Smooth muscle cell (in vitro differentiated cells): Measurements from ENCODE around the gene AOPEP. TPM values are rescaled to one million over a fixed set of nuclear protein-coding genes. Genes with fewer than 3 reads are reported as not detected.
A peak's percentile ranks its signal among the peaks of the same experiment; 100 is the strongest.

Source experiments
- DNase-seq: peaks from one replicate; lab custom pipeline; 2025; ENCODE audit not compliant: unreplicated experiment; lab: John Stamatoyannopoulos, UW
- H2AFZ ChIP-seq: fragments of 200-600 bp; sonication (generic); 2 replicates; pipeline ENCODE4 v1.6.0; 2016; ENCODE audit warnings: antibody characterized with exemption, low read depth, mild to moderate bottlenecking
- H3F3A ChIP-seq: fragments of 200-600 bp; sonication (generic); 2 replicates; pipeline ENCODE4 v1.6.0; 2017; ENCODE audit warnings: antibody characterized with exemption, low read depth
- H3K27ac ChIP-seq: fragments of 200-600 bp; sonication (generic); 2 replicates; pipeline ENCODE4 v1.5.1; 2016; ENCODE audit warnings: low read depth, mild to moderate bottlenecking
- H3K27me3 ChIP-seq: fragments of 200-600 bp; sonication (generic); 2 replicates; pipeline ENCODE4 v1.6.1; 2016; ENCODE audit warnings: low read depth, mild to moderate bottlenecking
- H3K36me3 ChIP-seq: fragments of 200-600 bp; sonication (generic); 2 replicates; pipeline ENCODE4 v1.5.1; 2016; ENCODE audit warnings: low read depth
- H3K4me1 ChIP-seq: fragments of 200-600 bp; sonication (generic); 2 replicates; pipeline ENCODE4 v1.5.1; 2016; ENCODE audit warnings: low read depth
- H3K4me2 ChIP-seq: fragments of 200-600 bp; sonication (generic); 2 replicates; pipeline ENCODE4 v1.6.0; 2016; ENCODE audit warnings: mild to moderate bottlenecking
- H3K4me3 ChIP-seq: fragments of 200-600 bp; sonication (generic); 2 replicates; pipeline ENCODE4 v1.5.1; 2016; ENCODE audit warnings: mild to moderate bottlenecking
- H3K79me2 ChIP-seq: fragments of 200-600 bp; sonication (generic); 2 replicates; pipeline ENCODE4 v1.6.0; 2016; ENCODE audit warnings: low read depth, mild to moderate bottlenecking
- H3K9ac ChIP-seq: fragments of 200-600 bp; sonication (generic); 2 replicates; pipeline ENCODE4 v1.6.0; 2016; ENCODE audit warnings: low read depth
- H3K9me3 ChIP-seq: fragments of 200-600 bp; sonication (generic); replicated peaks from 2 replicates; pipeline ENCODE4 v1.5.1; 2016; ENCODE audit warnings: low read depth
- H4K20me1 ChIP-seq: fragments of 200-600 bp; sonication (generic); 2 replicates; pipeline ENCODE4 v1.6.0; 2016; ENCODE audit warnings: low read depth
- WGBS: methylation state at CpG from one replicate; pipeline ENCODE4 v1.1.7; 2016; ENCODE audit warnings: low lambda C conversion rate; 5-methylcytosine and 5-hydroxymethylcytosine counted together
- polyA plus RNA-seq: library from polyadenylated mRNA; unstranded; fragments of >200 nt; fragmentation: Nextera tagmentation; extraction: Ambion mirVana; gene quantifications from 2 replicates; pipeline ENCODE4 v1.2.1, GENCODE V29; 2016
- total RNA-seq: library from RNA; depleted of rRNA; stranded (reverse); fragments of >200 nt; gene quantifications from 2 replicates; pipeline ENCODE4 v1.2.3, GENCODE V29; 2014
- TF ChIP-seq, protein P1 (sequence below): fragments of 200-600 bp; sonication (generic); IDR thresholded peaks from 2 replicates; pipeline ENCODE4 v1.5.1; 2017; ENCODE audit warnings: borderline replicate concordance, mild to moderate bottlenecking, antibody characterized with exemption; ENCODE audit not compliant: insufficient read depth, poor library complexity, severe bottlenecking

Gene AOPEP
- total and polyA plus RNA-seq, 2 experiments from 2014 or later, result 52.7 to 94.9 TPM

DNA sequence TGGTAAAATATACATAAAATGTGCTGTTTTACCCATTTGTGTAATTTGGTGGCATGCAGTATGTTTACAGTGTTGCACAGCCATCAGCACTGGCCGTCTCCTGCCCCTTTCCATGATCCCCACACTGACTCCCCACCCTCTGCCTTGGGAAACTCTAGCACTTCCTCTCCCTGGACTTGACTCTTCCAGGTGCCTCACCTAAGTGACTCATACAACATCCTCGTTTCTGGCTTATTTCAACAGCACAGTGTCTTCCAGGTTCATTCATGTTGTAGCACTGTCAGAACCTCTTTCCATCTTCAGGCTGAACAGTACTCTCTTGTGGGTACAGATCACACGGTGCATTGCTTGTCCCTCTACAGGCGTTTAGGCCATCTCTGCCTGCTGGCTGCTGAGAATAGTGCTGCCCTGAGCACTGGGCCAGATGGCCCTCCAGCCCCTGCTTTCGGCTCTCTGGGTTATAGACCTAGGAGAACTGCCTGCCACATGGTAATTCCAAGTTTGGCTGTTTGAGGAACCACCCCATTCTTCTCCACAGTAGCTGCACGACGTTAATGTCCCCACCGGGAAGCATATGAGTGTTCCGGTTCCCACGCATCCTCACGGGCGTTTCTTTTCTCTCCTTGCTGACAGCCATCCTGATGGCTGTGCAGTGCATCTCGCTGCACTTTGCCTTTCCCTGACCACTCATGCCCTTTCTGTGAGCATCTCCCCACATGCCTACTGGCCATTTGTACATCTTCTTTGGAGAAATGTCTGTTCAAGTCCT lies 379.2 kb downstream of the AOPEP start:
- H3K79me2 ChIP-seq, result no peaks in the 10 kb centered on the region
- H3K9me3 ChIP-seq, result no peaks in the 10 kb centered on the region
- H3K27me3 ChIP-seq, result no peaks in the 10 kb centered on the region
- TF ChIP-seq, protein P1, sequence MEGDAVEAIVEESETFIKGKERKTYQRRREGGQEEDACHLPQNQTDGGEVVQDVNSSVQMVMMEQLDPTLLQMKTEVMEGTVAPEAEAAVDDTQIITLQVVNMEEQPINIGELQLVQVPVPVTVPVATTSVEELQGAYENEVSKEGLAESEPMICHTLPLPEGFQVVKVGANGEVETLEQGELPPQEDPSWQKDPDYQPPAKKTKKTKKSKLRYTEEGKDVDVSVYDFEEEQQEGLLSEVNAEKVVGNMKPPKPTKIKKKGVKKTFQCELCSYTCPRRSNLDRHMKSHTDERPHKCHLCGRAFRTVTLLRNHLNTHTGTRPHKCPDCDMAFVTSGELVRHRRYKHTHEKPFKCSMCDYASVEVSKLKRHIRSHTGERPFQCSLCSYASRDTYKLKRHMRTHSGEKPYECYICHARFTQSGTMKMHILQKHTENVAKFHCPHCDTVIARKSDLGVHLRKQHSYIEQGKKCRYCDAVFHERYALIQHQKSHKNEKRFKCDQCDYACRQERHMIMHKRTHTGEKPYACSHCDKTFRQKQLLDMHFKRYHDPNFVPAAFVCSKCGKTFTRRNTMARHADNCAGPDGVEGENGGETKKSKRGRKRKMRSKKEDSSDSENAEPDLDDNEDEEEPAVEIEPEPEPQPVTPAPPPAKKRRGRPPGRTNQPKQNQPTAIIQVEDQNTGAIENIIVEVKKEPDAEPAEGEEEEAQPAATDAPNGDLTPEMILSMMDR, result no peak
- no peak for DNase-seq
- H2AFZ ChIP-seq, result no peak overlapping the region
- no peaks in the 10 kb centered on the region for H4K20me1 ChIP-seq
- 84% methylated on average over 13 of the region's 13 CpGs for WGBS
- no peaks in the 10 kb centered on the region for H3K36me3 ChIP-seq
- no peak overlapping the region for H3K9ac ChIP-seq
- no peak overlapping the region for H3K4me2 ChIP-seq
- peak overlapping the region; percentile 57 for H3K27ac ChIP-seq
- H3F3A ChIP-seq, result peaks cover 3% of the 10 kb centered on the region
- no peaks in the 10 kb centered on the region for H3K4me1 ChIP-seq
- no peak overlapping the region for H3K4me3 ChIP-seq

DNA sequence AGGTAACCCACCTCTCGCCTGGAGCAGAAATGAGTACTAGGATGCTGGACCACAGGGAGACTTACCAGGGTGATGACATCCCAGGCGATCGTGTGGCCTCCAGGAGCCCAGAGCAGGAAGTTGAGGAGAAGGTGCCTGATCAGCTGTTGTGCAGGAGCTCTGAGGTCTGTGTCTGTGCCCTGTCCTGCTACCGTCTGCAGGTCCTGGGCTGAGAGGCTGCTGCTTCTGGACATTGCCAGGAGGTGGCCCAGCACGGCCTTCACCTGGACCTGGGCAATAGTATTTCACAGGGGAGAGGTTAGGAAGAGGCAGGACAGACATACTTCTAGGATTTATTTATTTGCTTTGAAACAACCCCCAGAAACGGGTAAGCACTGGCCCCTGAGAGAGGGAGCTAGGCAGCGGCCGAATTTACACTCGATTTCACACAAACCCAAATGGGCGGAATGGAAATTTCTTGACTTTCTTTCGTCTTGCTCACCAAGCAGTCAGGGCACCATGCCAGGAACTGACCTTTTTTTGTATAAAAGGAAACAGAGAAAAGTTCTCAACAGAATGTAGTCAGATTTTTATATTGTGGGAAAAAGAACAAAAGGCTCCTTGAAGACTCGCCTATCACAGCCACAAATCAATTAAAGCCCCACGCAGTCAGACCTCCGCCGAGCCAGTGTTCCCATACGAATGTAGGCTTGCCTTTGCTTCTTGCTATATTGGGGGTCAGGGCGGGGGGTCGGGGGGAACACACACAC lies 380.7 kb downstream of the AOPEP start:
- Histone ChIP-seq H3K36me3 (no peaks in the 10 kb centered on the region), H2AFZ (no peak overlapping the region), H3K4me1 (no peaks in the 10 kb centered on the region), H4K20me1 (no peaks in the 10 kb centered on the region), H3K9ac (no peak overlapping the region), H3K27ac (no peak overlapping the region), H3F3A (peaks cover 3% of the 10 kb centered on the region), H3K27me3 (no peaks in the 10 kb centered on the region), H3K4me2 (no peak overlapping the region), H3K79me2 (no peaks in the 10 kb centered on the region), H3K4me3 (no peak overlapping the region), H3K9me3 (no peaks in the 10 kb centered on the region)
- TF ChIP-seq, protein P1, result no peak
- 93% methylated on average over 18 of the region's 18 CpGs for WGBS
- no peak for DNase-seq

DNA sequence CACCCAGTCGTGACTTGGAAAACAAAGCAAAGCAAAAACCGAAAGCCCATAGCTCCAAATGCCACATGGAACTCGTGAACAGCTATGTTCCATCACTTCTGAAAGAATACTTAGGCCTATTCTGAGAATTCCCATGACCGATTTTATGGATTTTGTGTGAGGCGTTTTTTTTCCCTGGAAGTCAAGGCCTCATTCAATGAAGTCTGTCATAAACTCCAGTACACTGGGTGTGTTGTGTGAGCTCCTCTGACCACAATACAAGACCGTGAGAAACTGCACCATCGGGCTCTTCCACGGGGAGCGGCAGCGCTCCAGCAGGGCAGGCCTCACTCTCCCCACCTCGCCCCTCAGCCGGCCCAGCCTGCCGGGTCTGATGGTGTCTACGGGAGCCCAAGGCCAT lies 381.5 kb downstream of the AOPEP start:
- H3K4me1 ChIP-seq, result no peaks in the 10 kb centered on the region
- no peaks in the 10 kb centered on the region for H4K20me1 ChIP-seq
- H3K9me3 ChIP-seq, result no peaks in the 10 kb centered on the region
- no peaks in the 10 kb centered on the region for H3K36me3 ChIP-seq
- no peak overlapping the region for H3K4me3 ChIP-seq
- 85% methylated on average over 14 of the region's 14 CpGs for WGBS
- TF ChIP-seq, protein P1, result no peak
- no peak overlapping the region for H3K4me2 ChIP-seq
- peak overlapping the region; percentile 35 for H3K27ac ChIP-seq
- H3K9ac ChIP-seq, result no peak overlapping the region
- peaks cover 3% of the 10 kb centered on the region for H3F3A ChIP-seq
- no peak for DNase-seq
- H3K27me3 ChIP-seq, result no peaks in the 10 kb centered on the region
- H2AFZ ChIP-seq, result no peak overlapping the region
- H3K79me2 ChIP-seq, result no peaks in the 10 kb centered on the region
